Neural crest cell (in vitro differentiated cells): Measurements from ENCODE around the gene SLC4A2. TPM values are rescaled to one million over a fixed set of nuclear protein-coding genes. Genes with fewer than 3 reads are reported as not detected.

Experiments used
- DNase-seq: peaks from one replicate; pipeline ENCODE4 v3.0.0; 2021; ENCODE audit warnings: low read depth, mixed read lengths, low spot score
- H3K27ac Mint-ChIP-seq: one replicate; pipeline ENCODE4 v1.8.0; 2021; ENCODE audit warnings: mild to moderate bottlenecking, mixed read lengths; ENCODE audit not compliant: unreplicated experiment
- H3K27me3 Mint-ChIP-seq: 2 replicates; pipeline ENCODE4 v1.8.0; 2021; ENCODE audit warnings: low read depth, mild to moderate bottlenecking, mixed read lengths
- H3K36me3 Mint-ChIP-seq: 2 replicates; pipeline ENCODE4 v1.8.0; 2021; ENCODE audit warnings: low read depth, mild to moderate bottlenecking, mixed read lengths
- H3K4me1 Mint-ChIP-seq: 2 replicates; pipeline ENCODE4 v1.8.0; 2021; ENCODE audit warnings: mixed read lengths
- H3K4me3 Mint-ChIP-seq: one replicate; pipeline ENCODE4 v1.8.0; 2021; ENCODE audit warnings: mild to moderate bottlenecking, mixed read lengths
- H3K9me3 Mint-ChIP-seq: 2 replicates; pipeline ENCODE4 v1.8.0; 2021; ENCODE audit warnings: mixed read lengths
- total RNA-seq: library from RNA; stranded (reverse); gene quantifications from 2 replicates; pipeline ENCODE4 v1.2.1, GENCODE V29; 2021
- TF ChIP-seq, protein P1 (sequence below): fragments of 200-600 bp; sonication (generic); conservative IDR thresholded peaks from 2 replicates; pipeline ENCODE4 v1.5.0; 2021; ENCODE audit warnings: antibody characterized with exemption, mild to moderate bottlenecking

The SLC4A2 gene
- total RNA-seq, 1 donor from 2014 or later: 139 TPM

DNA sequence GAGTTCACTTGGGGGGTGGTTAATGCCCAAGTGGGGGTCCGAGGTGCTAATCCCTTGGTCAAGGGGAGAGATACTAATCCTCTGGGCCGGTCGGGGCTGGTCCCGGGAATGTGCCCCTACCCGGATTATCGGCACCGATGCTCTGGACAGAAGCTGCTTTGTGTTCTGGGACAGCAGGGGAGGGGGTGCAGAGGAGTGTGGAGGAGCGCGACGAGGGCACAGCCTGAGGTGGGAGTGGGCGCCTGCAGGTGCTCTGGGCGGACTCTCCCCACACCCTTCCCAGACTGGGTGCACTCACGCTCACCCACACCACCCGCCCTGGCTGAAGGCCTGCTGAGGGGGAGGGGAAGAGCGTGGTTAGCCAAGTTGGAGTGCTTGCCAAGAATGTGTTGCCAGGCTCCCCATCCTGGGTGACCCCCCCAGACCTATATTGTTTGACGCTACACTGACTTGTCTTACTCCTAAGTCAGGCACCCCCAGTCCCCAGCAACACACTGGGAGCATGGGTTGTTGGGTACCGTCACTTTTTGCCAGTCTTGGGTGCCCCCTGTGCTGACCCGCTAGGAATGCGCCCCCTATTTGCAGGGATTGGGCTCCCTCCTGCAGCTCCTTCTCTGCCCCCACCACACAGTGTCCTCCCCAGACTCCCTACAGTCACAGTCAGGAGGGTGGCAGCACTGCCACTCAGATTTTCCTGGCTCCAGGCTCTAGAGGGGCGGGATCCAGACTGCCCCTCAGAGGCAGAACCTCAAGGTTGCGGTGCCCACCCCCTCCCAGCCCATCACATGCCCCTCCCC is 1.2 kb downstream of the SLC4A2 start:
- no peaks in the 10 kb centered on the region for H3K9me3 Mint-ChIP-seq

DNA sequence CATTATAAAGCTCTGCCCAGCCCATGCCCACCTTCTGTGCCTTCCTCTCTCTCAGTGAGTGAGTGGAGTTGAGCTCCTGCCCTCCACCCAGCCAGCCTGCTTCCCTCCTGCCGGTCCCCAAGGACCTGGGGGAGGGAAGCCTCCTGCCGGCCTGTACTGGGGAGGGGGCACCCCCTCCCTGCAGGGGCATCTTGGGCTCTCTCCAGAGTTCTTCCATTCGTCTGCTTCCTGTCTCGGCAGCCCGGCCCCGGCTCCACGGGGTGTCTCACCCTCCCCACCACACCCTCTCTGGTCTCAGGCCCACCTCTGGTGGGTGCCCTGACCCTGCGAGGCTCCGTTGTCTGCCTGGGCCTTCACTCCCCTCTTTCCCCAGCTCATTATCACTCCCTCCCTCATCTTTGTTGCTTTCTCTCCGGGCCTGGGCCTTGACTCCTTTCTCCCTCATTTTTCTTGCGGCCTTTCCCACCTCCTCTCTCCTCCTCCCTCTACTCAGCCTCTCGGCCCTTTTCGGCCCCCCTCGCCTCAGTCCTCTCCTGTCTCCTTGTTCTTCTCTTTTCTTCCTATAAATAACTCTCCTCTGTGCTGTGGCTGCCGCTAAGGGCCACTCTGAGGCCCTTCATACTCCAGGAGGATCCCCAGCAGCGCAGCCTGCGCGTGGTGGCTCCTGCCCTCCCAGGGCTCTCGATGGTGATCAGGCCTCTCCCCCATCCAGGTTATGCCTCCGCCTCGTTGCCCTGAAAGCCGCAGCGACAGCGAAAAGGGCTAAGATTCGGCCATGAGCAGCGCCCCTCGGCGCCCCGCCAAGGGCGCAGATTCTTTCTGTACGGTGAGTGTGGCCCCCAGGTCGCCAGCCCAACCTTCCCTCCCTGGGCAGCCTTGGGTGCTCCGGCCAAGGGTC is 2.1 kb downstream of the SLC4A2 start:
- H3K9me3 Mint-ChIP-seq: no peaks in the 10 kb centered on the region
- peak overlapping the region; percentile 92 for H3K4me3 Mint-ChIP-seq
- H3K36me3 Mint-ChIP-seq: no peaks in the 10 kb centered on the region
- no peaks in the 10 kb centered on the region for H3K27me3 Mint-ChIP-seq
- TF ChIP-seq, protein P1, sequence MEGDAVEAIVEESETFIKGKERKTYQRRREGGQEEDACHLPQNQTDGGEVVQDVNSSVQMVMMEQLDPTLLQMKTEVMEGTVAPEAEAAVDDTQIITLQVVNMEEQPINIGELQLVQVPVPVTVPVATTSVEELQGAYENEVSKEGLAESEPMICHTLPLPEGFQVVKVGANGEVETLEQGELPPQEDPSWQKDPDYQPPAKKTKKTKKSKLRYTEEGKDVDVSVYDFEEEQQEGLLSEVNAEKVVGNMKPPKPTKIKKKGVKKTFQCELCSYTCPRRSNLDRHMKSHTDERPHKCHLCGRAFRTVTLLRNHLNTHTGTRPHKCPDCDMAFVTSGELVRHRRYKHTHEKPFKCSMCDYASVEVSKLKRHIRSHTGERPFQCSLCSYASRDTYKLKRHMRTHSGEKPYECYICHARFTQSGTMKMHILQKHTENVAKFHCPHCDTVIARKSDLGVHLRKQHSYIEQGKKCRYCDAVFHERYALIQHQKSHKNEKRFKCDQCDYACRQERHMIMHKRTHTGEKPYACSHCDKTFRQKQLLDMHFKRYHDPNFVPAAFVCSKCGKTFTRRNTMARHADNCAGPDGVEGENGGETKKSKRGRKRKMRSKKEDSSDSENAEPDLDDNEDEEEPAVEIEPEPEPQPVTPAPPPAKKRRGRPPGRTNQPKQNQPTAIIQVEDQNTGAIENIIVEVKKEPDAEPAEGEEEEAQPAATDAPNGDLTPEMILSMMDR: no peak
- no peak for DNase-seq
- peaks cover 47% of the 10 kb centered on the region for H3K4me1 Mint-ChIP-seq
- no peak overlapping the region for H3K27ac Mint-ChIP-seq

More for the DNA sequence above, 1.2 kb downstream of the SLC4A2 start:
- TF ChIP-seq, protein P1: no peak
- Mint-ChIP-seq H3K27me3 (no peaks in the 10 kb centered on the region), H3K27ac (peak overlapping the region; percentile 19), H3K4me3 (peak overlapping the region; percentile 92), H3K36me3 (no peaks in the 10 kb centered on the region), H3K4me1 (peaks cover 53% of the 10 kb centered on the region)
- DNase-seq: no peak

DNA sequence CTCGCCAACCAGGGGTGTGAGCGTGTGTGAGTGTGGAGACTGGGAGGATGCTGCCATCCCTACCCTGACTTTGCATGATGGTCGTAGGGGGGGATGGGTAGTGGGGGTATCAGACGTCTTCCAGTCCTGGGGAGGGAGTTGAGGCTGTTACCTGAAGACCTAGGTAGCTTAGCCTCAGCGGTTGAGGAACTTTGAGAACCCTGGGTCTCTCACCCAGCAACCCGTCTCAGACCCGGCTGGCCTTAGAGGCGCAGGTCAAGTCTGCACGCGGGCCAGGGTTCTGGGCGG is 2.7 kb downstream of the SLC4A2 start:
- no peaks in the 10 kb centered on the region for H3K9me3 Mint-ChIP-seq
- H3K27me3 Mint-ChIP-seq: no peaks in the 10 kb centered on the region

DNA sequence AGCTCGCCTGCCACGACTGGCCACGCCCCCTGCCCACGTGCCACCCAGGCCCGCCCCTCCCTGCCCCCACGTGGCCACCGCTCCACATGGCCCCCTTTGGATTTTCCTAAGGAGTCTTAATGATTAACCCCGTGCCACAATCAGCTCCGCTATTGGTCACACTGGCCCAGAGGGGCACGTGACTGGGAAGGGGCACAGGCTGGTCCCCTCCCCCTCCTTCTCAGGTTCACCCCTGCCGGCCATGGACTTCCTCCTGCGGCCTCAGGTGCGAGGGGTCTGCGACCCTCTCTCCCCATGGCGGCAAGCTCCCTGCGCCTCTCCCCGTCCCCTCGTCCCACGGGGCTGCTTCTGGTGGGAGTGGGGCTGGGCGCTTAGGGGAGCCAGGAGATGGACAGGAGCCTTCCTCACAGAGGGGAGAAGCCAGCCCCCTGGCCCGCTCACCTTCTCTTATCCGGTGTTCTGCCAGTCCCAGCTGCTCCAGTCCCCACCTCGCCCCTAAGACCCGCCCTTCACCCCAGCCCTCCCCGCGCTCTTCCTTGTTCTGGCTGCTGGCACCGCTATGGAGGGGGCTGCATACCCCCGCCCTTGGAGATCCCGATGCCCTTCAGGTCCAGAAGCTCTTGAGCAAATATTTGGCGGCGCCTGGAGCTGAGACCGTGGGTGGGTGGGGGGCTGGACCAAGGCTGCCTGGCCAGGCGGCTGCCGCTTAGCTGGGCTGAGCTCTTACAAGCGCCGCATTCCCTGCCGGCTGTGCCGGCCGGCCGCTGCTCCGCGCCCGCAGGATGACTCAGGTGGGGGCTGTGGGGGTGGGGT is 3.2 kb downstream of the SLC4A2 start:
- peak; percentile 53 for DNase-seq
- H3K36me3 Mint-ChIP-seq: no peaks in the 10 kb centered on the region
- peak overlapping the region; percentile 92 for H3K4me3 Mint-ChIP-seq
- no peaks in the 10 kb centered on the region for H3K9me3 Mint-ChIP-seq
- H3K27me3 Mint-ChIP-seq: no peaks in the 10 kb centered on the region
- TF ChIP-seq, protein P1: no peak
- H3K4me1 Mint-ChIP-seq: peaks cover 36% of the 10 kb centered on the region
- H3K27ac Mint-ChIP-seq: no peak overlapping the region

More for the DNA sequence above, 2.7 kb downstream of the SLC4A2 start:
- H3K4me1 Mint-ChIP-seq: peaks cover 41% of the 10 kb centered on the region
- DNase-seq: no peak
- H3K36me3 Mint-ChIP-seq: no peaks in the 10 kb centered on the region
- H3K4me3 Mint-ChIP-seq: peak overlapping the region; percentile 92
- H3K27ac Mint-ChIP-seq: no peak overlapping the region
- TF ChIP-seq, protein P1: no peak

DNA sequence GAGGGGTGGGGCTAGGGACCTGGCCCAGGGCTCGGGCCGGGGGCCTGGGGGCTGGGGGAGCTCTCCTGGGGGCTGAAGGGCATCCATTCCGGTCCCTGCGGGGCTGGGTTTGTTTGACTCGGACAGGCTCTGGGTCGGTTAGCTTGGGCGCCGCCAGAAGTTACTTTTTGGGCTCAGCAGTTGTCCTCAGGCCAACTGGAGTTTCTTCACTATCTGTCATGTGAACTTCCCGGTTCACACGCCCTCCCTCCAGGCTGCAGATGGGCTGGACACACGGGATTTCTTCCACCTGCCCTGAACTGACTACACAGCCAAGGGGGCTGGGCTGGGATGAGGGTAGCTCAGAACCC is 3.8 kb downstream of the SLC4A2 start:
- no peak for DNase-seq
- no peaks in the 10 kb centered on the region for H3K9me3 Mint-ChIP-seq
- peak overlapping the region; percentile 47 for H3K4me3 Mint-ChIP-seq
- peaks cover 31% of the 10 kb centered on the region for H3K4me1 Mint-ChIP-seq
- TF ChIP-seq, protein P1: no peak
- H3K36me3 Mint-ChIP-seq: no peaks in the 10 kb centered on the region
- H3K27me3 Mint-ChIP-seq: no peaks in the 10 kb centered on the region
- no peak overlapping the region for H3K27ac Mint-ChIP-seq
